AG04449 (cell line): Measurements from ENCODE around the gene ITPK1.

Experiments used
- CTCF ChIA-PET: fragments of 350-600 bp; formaldehyde crosslinking; extraction: SDS; loops from one replicate; lab custom pipeline; 2021; ENCODE audit warnings: antibody characterized with exemption; lab: Yijun Ruan, JAX
- POLR2A ChIA-PET: fragments of 400-600, 350-600 bp; formaldehyde crosslinking; extraction: SDS; loops from one replicate; lab custom pipeline; 2020; ENCODE audit warnings: antibody characterized with exemption, inconsistent platforms; lab: Yijun Ruan, JAX
- DNase-seq: peaks from one replicate; pipeline ENCODE4 v3.0.0-alpha.2; 2010; ENCODE audit warnings: low read depth, low spot score
- H3K4me3 ChIP-seq: 2 replicates; pipeline ENCODE4 v1.5.1; 2011; ENCODE audit warnings: low read depth, mild to moderate bottlenecking, control low read depth, low read length
- TF ChIP-seq, protein P1 (sequence below): IDR thresholded peaks from one replicate; pipeline ENCODE4 v1.5.1; 2011; ENCODE audit warnings: mild to moderate bottlenecking, moderate library complexity, low read length, control low read depth, inconsistent platforms; ENCODE audit not compliant: insufficient read depth; ENCODE audit errors: missing control alignments

Gene ITPK1

DNA sequence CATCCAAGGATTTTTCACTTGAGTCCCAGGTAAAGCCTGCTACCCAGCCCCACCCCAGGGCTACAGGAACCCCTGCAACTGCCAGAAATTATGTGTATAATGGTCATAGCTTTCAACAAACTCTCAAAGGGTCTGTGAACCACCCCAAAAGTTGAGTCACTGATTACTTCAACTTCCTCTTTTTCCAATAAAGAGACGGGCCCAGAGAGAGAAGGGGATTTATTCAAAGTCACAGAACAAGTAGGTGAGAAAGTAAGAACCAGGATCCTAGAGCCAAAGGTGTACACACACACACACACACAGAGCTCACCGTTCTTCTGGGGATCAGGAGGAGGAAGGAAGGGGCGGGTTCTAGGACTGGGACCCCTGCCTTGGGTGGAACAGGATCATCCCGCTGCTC lies 4.8 kb upstream of the ITPK1 start:
- POLR2A ChIA-PET, result no interaction called here
- TF ChIP-seq, protein P1, sequence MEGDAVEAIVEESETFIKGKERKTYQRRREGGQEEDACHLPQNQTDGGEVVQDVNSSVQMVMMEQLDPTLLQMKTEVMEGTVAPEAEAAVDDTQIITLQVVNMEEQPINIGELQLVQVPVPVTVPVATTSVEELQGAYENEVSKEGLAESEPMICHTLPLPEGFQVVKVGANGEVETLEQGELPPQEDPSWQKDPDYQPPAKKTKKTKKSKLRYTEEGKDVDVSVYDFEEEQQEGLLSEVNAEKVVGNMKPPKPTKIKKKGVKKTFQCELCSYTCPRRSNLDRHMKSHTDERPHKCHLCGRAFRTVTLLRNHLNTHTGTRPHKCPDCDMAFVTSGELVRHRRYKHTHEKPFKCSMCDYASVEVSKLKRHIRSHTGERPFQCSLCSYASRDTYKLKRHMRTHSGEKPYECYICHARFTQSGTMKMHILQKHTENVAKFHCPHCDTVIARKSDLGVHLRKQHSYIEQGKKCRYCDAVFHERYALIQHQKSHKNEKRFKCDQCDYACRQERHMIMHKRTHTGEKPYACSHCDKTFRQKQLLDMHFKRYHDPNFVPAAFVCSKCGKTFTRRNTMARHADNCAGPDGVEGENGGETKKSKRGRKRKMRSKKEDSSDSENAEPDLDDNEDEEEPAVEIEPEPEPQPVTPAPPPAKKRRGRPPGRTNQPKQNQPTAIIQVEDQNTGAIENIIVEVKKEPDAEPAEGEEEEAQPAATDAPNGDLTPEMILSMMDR, result no peak
- no peak overlapping the region for H3K4me3 ChIP-seq
- CTCF ChIA-PET, result interaction anchor here (1.0 to 17.7 kb wide), 5 partner anchors 7 to 167 kb away, joined by 3 to 326 read pairs (median 10); no protein-coding TSS in a partner anchor
- DNase-seq, result no peak

GRCh38 chr14:93116676-93117200 lies 1.0 kb upstream of the ITPK1 start:
- TF ChIP-seq, protein P1, result no peak
- DNase-seq, result no peak
- H3K4me3 ChIP-seq, result peak overlapping the region; percentile 64
- CTCF ChIA-PET, result interaction anchor here (0.6 to 17.7 kb wide), 10 partner anchors 10 to 176 kb away, joined by 3 to 326 read pairs (median 4); no protein-coding TSS in a partner anchor
- POLR2A ChIA-PET, result no interaction called here

- no peak for DNase-seq
- TF ChIP-seq, protein P1, result peak; percentile 3
- CTCF ChIA-PET, result interaction anchor here (1.1 to 17.7 kb wide), 9 partner anchors 13 to 162 kb away, joined by 3 to 326 read pairs (median 63); no protein-coding TSS in a partner anchor
- H3K4me3 ChIP-seq, result peak overlapping the region; percentile 70
- POLR2A ChIA-PET, result interaction anchor here (0.6 to 0.7 kb wide), 2 partner anchors 36 to 955 kb away, joined by 3 to 6 read pairs; no protein-coding TSS in a partner anchor
These were observed 480 bp downstream of the ITPK1 start for GRCh38 chr14:93115069-93115820.

- ChIA-PET CTCF (interaction anchor here (1.1 to 17.7 kb wide), 10 partner anchors 8 to 161 kb away, joined by 3 to 326 read pairs (median 59); no protein-coding TSS in a partner anchor), POLR2A (no interaction called here)
- peak overlapping the region; percentile 70 for H3K4me3 ChIP-seq
- TF ChIP-seq, protein P1, result no peak
- no peak for DNase-seq
These were observed 1.0 kb downstream of the ITPK1 start for GRCh38 chr14:93114713-93115068.

- TF ChIP-seq, protein P1, result no peak
- H3K4me3 ChIP-seq, result peak overlapping the region; percentile 70
- POLR2A ChIA-PET, result no interaction called here
- DNase-seq, result no peak
- CTCF ChIA-PET, result interaction anchor here (1.0 to 17.7 kb wide), 44 partner anchors 9 to 504 kb away, joined by 3 to 326 read pairs (median 6); partner anchors contain the start of genes GON7, MOAP1 and UBR7
These were observed 1.5 kb downstream of the ITPK1 start for GRCh38 chr14:93114068-93114710.

- ChIA-PET CTCF (interaction anchor here (0.6 to 17.7 kb wide), 66 partner anchors 8 to 507 kb away, joined by 3 to 326 read pairs (median 6); partner anchors contain the start of genes GON7, MOAP1 and UBR7), POLR2A (no interaction called here)
- TF ChIP-seq, protein P1, result no peak
- no peak for DNase-seq
- H3K4me3 ChIP-seq, result peak overlapping the region; percentile 29
These were observed 2.1 kb downstream of the ITPK1 start for GRCh38 chr14:93113678-93114067.
